Measurements from ENCODE around the gene HIVEP2. TPM values are rescaled to one million over a fixed set of nuclear protein-coding genes. Genes with fewer than 3 reads are reported as not detected.

Gene HIVEP2
- total and polyA plus RNA-seq, 4 donors = 3.0 to 23.8 (median 11.2) TPM

DNA sequence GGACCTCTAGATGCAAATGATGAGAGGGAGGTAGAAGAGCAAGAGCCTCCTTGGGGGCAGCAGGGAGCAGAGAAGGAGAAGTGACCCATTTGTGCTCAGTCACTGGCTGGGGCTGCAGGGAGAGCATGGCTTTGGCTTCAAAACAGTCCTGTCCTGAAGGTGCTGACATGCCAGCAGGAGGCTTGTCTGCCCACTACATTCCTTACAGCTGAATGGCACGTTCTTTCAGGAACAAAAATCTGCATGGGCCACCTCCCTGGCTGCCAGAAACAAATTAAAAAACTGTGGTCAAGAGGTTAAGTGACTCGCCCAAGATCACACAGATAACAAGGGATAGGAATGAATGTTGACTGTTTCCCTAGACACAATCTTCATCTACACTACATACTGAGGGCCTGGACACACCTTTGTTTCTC lies 188.8 kb downstream of the HIVEP2 start:
- Histone ChIP-seq H3K27me3 (ENCODE audit: control insufficient read depth in 3 of 3, insufficient read depth in 3 of 3, low read length in 2 of 3) (no peaks in the 10 kb centered on the region), H3K9ac (ENCODE audit: insufficient read depth in 1 of 2, low read length in 2 of 2) (no peak overlapping the region), H3K36me3 (ENCODE audit: control insufficient read depth in 4 of 4, insufficient read depth in 4 of 4, low read length in 4 of 4) (peaks cover 12 to 29% (median 25%) of the 10 kb centered on the region in 4 donors), H3K9me3 (ENCODE audit: control insufficient read depth in 4 of 4, insufficient read depth in 3 of 4, low read length in 3 of 4) (peaks cover 0 to 1% (median 0%) of the 10 kb centered on the region in 4 donors), H3K4me3 (no peak overlapping the region), H3K27ac (ENCODE audit: low read depth in 1 of 2, low read length in 1 of 2) (no peak overlapping the region), H3K4me1 (ENCODE audit: control insufficient read depth in 5 of 5, insufficient read depth in 5 of 5, low read length in 5 of 5) (peaks cover 0 to 5% (median 1%) of the 10 kb centered on the region in 5 donors)
- no peak for DNase-seq
- peak; percentile 6 for ATAC-seq (ENCODE audit: insufficient read depth, low FRiP score)
- WGBS, 2 donors = 61 to 84% methylated on average over 2 of the region's 2 CpGs
- TF ChIP-seq CTCF (IDR thresholded peaks at IDR 0.05; ENCODE audit: control extremely low read depth, extremely low read depth) = no peak

DNA sequence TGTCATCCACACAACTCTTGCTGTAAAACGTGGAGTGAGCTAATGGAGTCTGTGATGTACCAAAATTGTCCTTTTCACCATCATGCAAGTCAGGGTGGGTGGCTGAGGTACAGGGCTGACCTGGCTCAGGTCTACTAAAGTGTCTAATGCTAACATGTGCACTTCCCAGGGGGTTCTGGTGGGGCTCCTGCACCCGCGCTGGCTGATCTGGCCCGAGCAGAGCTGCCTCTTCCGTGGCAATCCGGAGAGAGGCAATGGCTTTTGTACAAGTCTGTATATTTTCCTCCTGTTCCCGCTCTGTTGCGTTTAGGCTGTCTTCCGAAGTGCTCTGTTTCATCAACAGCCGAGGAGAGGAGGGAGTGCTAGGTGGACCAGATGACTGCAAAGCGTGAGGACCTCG lies 191.8 kb downstream of the HIVEP2 start:
- 95 to 96% methylated on average over 12 of the region's 12 CpGs for WGBS, 2 donors
- peaks cover 0 to 1% (median 0%) of the 10 kb centered on the region in 4 donors for H3K9me3 ChIP-seq (ENCODE audit: control insufficient read depth in 4 of 4, insufficient read depth in 3 of 4, low read length in 3 of 4)
- no peaks in the 10 kb centered on the region for H3K27me3 ChIP-seq (ENCODE audit: control insufficient read depth in 3 of 3, insufficient read depth in 3 of 3, low read length in 2 of 3)
- H3K9ac ChIP-seq (ENCODE audit: insufficient read depth in 1 of 2, low read length in 2 of 2) = no peak overlapping the region
- no peak for TF ChIP-seq CTCF (IDR thresholded peaks at IDR 0.05; ENCODE audit: control extremely low read depth, extremely low read depth)
- no peak for DNase-seq
- no peak overlapping the region for H3K27ac ChIP-seq (ENCODE audit: low read depth in 1 of 2, low read length in 1 of 2)
- peaks cover 4 to 14% (median 12%) of the 10 kb centered on the region in 4 donors for H3K36me3 ChIP-seq (ENCODE audit: control insufficient read depth in 4 of 4, insufficient read depth in 4 of 4, low read length in 4 of 4)
- H3K4me1 ChIP-seq (ENCODE audit: control insufficient read depth in 5 of 5, insufficient read depth in 5 of 5, low read length in 5 of 5) = peaks cover 0 to 5% (median 0%) of the 10 kb centered on the region in 5 donors
- no peak overlapping the region for H3K4me3 ChIP-seq
- no peak for ATAC-seq (ENCODE audit: insufficient read depth, low FRiP score)

DNA sequence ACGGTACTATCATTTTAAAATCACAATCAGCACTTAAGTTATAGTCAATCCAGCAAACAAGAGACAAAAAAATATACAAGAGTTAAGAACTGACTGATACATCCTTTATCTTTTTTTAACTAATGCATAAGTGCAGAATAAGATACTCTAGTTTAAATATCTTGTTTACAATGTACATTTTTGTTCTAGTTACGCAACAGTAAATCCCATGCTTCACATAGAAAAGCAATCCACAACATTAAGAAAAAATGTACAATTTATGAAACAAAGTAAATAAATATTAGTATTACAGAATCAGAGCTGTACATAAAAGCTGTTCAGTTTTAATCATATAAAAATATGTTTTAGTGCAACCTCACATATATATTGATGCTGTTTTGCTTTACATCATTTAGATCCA lies 192.6 kb downstream of the HIVEP2 start:
- H3K9me3 ChIP-seq (ENCODE audit: control insufficient read depth in 4 of 4, insufficient read depth in 3 of 4, low read length in 3 of 4) = no peaks in the 10 kb centered on the region
- 95% methylated on average over 2 of the region's 2 CpGs for WGBS, 2 donors
- H3K4me3 ChIP-seq = no peak overlapping the region
- peaks cover 4 to 11% (median 9%) of the 10 kb centered on the region in 4 donors for H3K36me3 ChIP-seq (ENCODE audit: control insufficient read depth in 4 of 4, insufficient read depth in 4 of 4, low read length in 4 of 4)
- no peak for TF ChIP-seq CTCF (IDR thresholded peaks at IDR 0.05; ENCODE audit: control extremely low read depth, extremely low read depth)
- no peak overlapping the region for H3K27ac ChIP-seq (ENCODE audit: low read depth in 1 of 2, low read length in 1 of 2)
- H3K9ac ChIP-seq (ENCODE audit: insufficient read depth in 1 of 2, low read length in 2 of 2) = no peak overlapping the region
- DNase-seq = peak in 2 of 3 donors; percentile 38 to 65
- no peak for ATAC-seq (ENCODE audit: insufficient read depth, low FRiP score)
- peaks cover 0 to 5% (median 0%) of the 10 kb centered on the region in 5 donors for H3K4me1 ChIP-seq (ENCODE audit: control insufficient read depth in 5 of 5, insufficient read depth in 5 of 5, low read length in 5 of 5)
- no peaks in the 10 kb centered on the region for H3K27me3 ChIP-seq (ENCODE audit: control insufficient read depth in 3 of 3, insufficient read depth in 3 of 3, low read length in 2 of 3)

GRCh38 chr6:142751452-142751851 lies 193.5 kb downstream of the HIVEP2 start:
- H3K36me3 ChIP-seq (ENCODE audit: control insufficient read depth in 4 of 4, insufficient read depth in 4 of 4, low read length in 4 of 4) = peaks cover 4 to 11% (median 8%) of the 10 kb centered on the region in 4 donors
- no peak overlapping the region for H3K9ac ChIP-seq (ENCODE audit: insufficient read depth in 1 of 2, low read length in 2 of 2)
- no peak for TF ChIP-seq CTCF (IDR thresholded peaks at IDR 0.05; ENCODE audit: control extremely low read depth, extremely low read depth)
- no peak overlapping the region for H3K27ac ChIP-seq (ENCODE audit: low read depth in 1 of 2, low read length in 1 of 2)
- H3K4me1 ChIP-seq (ENCODE audit: control insufficient read depth in 5 of 5, insufficient read depth in 5 of 5, low read length in 5 of 5) = peaks cover 0 to 5% (median 0%) of the 10 kb centered on the region in 5 donors
- 85 to 93% methylated on average over 3 of the region's 3 CpGs for WGBS, 2 donors
- H3K9me3 ChIP-seq (ENCODE audit: control insufficient read depth in 4 of 4, insufficient read depth in 3 of 4, low read length in 3 of 4) = no peaks in the 10 kb centered on the region
- no peaks in the 10 kb centered on the region for H3K27me3 ChIP-seq (ENCODE audit: control insufficient read depth in 3 of 3, insufficient read depth in 3 of 3, low read length in 2 of 3)
- no peak overlapping the region for H3K4me3 ChIP-seq
- ATAC-seq (ENCODE audit: insufficient read depth, low FRiP score) (no peak), DNase-seq (no peak)

Measured in lung (tissue), 12 donors.